GM18526 (cell line): ENCODE results near the gene TMPRSS2.

Source experiments
- POLR2A ChIP-seq: IDR thresholded peaks from 3 replicates; pipeline ENCODE4 v1.6.1; 2011; ENCODE audit not compliant: insufficient read length; ENCODE audit errors: extremely low read depth

TMPRSS2 gene

DNA sequence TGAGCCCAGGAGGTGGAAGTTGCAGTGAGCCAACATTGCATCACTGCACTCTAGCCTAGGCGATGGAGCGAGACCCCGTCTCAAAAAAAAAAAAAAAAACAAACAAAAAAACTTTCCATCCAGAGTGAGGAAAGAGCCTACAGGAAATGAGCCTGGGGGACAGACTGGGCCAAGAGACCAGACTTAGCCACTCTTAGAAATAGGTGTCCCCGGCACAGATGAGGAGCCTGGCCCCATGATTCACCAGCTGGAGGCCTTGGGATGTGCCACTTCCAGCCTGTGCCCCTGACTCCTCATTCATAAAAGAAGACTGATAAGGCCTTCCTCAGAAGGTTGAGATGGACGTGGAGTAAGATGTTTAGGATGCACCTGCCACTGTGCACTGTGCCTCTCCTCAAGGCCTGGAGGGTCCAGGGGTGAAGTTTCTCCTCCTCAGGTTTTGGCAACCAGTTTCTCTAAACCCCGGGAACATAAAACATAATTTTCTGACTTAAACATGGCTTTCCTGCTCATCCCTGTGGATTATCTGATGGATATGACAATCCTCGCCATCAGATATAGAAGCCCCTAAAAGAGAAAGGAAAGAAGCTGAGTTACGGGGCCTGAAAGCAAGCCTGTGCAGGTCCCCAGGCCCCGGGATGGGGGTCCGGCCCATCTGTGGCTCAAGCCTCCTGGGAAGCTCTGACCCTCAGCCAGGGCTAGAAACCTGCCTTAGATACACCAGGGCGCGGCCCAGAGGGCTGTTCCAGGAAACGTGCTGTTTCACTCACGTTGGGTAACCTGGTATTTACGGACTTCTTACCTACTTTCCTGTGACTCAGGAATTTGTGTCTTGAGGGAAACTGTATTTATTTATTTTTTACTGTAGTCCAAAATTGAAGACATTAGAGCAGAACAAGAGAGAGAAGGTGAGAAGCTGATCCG lies 55.9 kb downstream of the TMPRSS2 start:
- TF ChIP-seq POLR2A = peak; percentile 19

DNA sequence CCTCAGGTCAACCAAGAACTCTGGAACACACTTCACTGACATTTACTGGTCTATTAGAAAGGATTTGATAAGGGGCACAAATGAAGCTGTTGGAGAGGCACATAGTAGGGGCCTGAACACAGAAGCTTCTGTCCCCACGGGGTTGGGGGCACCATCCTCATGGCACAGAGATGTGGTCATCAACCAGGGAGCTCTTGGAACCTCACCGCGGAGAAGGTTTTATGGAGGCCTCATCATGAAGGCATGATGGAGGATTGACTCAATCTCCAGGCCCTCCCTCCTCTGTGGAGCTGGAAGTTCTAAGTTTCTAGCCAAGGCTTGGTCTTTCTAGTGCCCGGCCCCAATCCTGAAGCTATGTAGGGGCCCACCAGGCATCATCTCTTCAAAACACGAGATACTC lies 58.3 kb downstream of the TMPRSS2 start:
- TF ChIP-seq POLR2A = no peak

DNA sequence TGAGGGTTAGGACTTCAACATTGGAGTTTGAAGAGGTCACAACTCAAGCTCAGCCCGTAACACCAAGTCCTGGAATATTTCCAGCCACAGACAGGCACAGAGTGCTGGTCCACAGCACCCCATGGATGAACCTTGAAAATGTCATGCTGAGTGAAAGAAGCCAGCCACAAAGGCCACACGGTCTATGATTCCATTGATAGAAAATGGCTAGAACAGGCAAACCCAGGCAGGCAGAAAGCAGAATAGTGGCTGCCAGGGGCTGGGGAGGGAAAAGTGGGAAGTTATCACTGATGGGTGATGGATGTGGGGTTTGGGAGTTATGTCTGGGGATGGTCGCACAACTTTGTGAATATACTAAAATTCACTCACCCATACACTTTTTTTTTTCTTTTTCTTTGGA lies 60.6 kb downstream of the TMPRSS2 start:
- TF ChIP-seq POLR2A = no peak

DNA sequence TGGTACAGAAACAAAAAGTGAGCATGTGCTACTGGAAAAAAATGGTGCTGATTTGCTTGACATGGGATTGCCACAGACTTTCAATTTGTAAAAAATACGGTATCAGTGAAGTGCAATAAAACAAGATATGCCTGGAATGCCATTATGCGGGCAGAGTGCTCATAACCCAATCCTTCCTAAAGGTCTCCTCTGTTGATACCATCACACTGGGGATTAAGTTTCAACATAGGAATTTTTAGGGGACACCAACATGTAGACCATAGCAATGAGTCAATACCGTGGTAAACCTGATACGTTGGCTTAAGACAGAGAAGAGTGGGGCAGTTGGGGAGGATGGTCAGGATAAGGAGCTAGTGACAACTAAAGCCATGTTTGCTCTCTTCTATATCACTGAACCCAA lies 61.4 kb downstream of the TMPRSS2 start:
- no peak for TF ChIP-seq POLR2A

DNA sequence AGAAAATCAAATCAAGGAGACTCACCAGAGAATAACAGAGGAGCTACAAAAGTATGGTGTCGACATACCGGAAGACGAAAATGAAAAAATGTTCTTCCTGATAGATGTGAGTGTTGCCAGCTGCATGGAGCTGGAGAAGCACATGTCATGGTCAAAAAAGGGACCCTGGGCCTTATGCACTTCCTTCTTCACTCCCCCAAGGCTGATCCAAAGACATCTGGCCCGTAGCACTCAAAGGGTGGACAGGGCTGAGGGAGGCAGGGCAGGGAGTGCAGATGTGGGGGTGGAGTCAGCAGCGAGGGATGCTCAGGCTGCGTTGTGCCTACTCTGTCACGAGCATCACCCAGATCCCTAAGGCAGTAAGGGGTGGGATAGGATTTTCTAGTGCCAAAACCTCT lies 62.5 kb downstream of the TMPRSS2 start:
- peak; percentile 28 for TF ChIP-seq POLR2A

DNA sequence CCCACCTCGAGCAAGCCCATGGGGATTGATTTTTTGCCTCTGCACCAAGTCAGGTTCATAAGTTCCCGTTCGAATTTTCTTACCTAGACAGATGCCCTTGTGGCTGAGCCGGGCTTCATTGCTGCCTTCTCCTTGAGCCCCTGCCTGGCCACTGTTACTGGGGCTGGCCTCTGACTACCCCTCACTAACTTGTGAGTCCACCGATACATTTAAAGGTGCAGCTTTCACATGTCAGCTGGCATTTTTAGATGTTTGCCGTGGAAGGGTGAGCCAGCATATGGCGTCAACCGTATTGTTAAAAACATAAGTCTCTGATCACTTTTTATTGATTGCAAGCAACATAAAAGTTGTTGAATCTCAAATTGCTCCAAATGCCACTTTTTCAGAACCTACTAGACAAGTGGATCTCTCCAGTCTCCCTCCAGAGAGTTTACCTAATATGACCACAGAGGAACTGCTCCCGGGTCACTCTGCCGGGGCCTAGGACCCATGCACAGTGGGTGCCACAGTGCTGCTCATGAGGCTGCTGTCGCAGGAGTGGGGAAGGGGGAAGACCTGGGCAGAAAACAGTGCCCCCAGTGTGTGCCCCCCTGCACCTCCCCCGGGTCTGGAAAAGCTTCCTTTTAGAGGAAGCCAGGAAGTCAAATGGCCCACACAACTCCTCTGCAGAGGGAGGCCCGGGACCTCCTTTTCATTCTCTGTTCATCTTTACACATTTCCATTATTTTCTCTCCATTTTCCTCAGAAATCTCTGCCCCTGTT lies 63.1 kb downstream of the TMPRSS2 start:
- no peak for TF ChIP-seq POLR2A

DNA sequence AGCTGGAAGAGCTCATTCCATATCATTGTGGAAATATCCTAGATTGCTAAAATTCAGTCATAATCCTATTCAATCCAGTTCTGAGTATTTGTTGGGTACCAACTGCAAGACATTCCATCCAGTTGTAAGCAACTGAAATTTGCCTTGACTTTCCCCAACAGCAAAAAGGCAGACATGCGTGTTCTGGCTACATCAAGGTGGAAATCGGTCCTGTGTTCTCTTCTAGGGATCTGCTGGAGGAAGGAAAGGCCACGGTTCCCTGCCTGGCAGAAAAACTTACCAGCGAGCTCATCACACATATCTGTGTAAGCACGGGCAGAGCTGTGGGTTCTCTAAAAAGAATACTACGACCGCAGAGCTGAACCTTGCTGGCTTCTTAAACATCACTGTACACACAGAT lies 64.4 kb downstream of the TMPRSS2 start:
- TF ChIP-seq POLR2A = peak; percentile 11

DNA sequence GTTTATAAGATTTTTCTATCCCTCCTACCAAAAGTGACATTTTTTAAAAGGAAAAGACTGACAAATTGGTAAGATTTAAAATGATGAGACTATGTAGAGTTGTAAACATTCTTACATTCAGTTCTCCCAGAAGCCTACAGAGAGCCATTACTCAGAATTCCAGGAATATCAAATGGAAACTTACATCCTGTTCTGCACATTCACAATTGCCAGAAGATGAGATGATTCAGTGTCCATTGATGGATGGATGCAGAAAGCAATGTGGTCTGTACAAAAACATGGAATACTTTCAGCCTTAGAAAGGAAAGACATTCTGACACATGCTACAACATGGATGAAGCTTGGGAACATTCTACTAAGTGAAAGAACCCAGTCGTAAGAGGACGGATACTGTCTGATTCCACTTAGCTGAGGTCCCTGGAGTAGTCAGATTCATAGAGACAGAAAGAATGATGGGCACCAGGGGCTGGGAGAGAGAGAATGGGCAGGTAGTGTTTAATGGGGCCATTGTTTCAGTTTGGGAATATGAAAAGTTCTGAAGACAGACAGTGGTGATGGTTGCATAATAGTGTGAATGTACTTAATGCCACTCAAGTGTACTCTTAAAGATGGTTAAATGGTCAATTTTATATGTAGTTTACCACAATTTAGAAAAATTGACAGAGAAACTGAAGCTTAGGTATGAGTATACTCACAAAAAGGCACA lies 65.3 kb downstream of the TMPRSS2 start:
- no peak for TF ChIP-seq POLR2A

DNA sequence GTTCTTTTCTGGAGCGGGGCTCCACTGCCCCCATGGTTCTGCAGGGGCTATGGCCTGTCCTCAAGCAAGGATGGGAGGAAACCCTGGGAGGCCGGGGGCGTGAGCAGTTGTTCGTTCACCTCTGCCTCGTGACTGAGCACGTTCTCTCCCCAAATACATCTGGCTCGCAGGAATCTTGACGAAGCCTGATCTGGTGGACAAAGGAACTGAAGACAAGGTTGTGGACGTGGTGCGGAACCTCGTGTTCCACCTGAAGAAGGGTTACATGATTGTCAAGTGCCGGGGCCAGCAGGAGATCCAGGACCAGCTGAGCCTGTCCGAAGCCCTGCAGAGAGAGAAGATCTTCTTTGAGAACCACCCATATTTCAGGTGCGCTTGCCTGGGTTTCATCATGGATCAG lies 66.4 kb downstream of the TMPRSS2 start:
- TF ChIP-seq POLR2A = no peak

DNA sequence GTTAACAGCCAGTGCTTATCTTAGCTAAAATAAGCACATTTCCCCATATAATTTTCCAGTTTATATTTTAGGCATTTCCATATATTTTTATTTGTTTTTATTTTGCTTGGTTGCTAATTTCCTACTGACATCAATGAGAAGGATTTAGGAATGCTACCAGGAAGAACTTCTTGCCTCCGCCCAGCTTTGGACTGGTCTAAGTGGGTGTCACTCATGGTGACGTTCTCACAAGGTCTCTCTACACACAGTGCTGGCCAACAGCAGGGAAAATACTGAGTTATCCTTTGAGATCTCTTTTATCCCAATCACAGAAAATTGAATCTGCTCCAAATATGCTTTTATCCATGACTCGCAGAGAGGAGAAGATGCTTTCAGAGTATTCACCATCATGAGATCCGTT lies 68.7 kb downstream of the TMPRSS2 start:
- no peak for TF ChIP-seq POLR2A

DNA sequence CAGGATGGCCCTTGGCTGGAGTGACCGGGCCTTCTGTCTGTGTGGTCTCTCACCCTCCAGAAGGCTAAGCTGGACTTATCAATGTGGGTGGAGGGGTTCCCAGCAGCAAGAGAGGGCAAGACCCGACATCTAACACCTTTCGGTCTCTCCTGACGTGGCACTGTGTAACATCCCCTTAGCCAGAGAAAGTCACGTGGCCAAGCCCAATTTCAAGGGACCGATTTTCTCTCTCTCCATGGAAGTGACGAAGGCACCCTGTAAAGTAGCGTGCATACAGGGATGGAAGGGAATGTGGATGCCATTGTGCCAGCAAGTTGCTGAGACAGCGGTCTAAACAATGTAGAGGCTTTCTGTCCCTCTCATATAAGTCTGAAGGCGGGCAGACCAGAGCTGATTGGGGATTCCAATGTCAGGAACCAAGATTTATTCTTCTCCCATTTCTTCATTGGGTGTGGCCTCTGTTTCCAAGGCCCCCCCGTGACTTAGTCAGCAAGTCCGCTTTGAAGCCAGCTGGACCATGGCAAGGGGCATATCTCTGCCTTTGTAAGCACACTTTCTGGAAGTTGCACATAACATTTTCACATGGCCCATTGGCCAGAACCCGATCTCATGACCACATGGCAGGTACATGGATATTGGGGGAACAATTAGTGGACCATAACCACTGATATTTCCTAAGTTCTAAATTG lies 69.4 kb downstream of the TMPRSS2 start:
- no peak for TF ChIP-seq POLR2A

DNA sequence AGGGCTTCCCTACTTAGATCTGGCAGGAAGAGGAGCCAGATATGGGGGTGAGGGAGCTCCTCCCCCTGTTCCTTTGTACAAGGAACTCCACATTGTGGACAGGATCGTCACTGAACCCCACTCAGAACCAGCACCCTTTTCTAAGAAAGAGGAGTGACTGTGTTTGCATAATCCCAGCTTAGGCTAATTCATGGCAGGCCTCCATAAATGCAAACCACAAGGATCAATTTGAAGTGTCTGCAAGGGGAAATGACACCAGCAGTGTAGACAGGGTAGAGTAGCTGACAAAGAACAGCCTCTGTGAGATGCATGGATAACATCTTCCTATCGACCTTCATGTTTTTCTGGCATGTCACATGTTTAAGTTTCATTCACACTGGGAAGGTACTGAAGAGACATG lies 70.2 kb downstream of the TMPRSS2 start:
- no peak for TF ChIP-seq POLR2A

DNA sequence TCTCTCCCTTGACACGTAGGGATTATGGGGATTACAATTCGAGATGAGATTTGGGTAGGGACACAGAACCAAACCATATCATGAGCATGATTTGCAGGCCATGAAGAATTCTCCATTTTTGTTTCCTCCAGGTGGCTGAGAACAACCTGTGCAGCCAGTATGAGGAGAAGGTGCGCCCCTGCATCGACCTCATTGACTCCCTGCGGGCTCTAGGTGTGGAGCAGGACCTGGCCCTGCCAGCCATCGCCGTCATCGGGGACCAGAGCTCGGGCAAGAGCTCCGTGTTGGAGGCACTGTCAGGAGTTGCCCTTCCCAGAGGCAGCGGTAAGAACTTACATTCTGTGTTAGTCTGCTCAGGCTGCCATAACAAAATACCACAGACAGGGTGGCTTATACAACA lies 72.3 kb downstream of the TMPRSS2 start:
- TF ChIP-seq POLR2A = no peak

DNA sequence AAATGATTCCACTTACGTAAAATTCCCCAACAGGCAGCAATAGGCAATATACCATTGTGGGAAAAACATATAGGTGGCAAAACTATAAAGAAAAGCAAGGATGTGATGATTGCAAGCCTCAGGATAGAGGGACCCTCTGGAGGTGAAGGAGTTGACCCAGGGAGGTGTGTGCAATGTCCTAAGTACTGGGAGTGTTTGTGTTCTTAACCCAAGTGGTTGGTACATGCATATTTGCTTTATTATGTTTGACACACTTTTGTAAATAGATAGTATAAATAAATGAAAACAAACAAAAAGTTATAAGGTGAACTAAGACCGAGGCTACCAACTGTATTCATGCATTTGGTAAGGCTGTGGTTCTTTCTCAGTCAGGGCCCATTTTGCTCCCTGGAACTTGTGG lies 74.4 kb downstream of the TMPRSS2 start:
- no peak for TF ChIP-seq POLR2A

DNA sequence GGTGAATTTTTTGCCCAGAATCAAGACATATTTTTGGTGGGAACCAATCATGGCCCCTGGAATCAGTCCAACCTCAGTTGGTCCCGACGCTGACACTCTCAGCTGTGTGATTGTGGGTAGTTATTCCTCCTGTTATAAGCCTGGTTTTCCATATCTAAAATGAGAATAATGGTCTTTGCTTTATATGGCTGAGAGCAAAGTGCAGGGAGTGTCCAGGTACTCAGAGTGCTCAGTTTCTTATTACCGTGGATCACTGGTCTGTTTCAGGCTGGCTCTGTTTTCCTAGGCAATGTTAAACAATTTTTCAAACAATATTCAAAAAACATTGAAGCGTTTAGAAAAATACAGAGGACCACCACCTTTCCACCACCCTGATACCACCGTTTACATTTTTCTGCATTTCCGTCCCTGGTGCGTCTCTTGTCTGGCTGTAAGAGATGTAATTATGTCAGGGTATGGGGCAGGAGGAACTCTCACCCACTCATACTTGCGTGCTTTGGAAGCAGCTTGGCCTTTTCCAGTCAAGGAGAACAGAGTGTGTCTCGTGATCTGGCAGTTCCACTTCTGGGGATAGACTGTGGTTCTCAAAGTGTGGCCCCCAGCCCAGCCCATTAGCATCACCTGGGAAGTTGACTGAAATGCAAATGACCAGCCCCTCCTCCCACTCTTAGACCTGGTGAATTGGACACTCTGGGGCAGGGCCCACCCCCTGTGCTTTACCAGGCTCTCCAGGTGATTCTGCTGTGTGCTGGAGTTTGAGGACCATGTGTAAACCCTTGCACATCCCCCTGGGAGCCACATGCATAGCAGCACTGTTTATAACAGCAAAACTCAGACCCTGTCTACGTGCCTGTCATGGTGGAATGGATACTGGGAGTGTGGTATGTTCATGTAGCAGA lies 75.1 kb downstream of the TMPRSS2 start:
- no peak for TF ChIP-seq POLR2A
